Aorta (tissue), 5 donors: ENCODE data around the gene NDUFAF3. TPM values are rescaled to one million over a fixed set of nuclear protein-coding genes. Genes with fewer than 3 reads are reported as not detected.
A peak's percentile ranks its signal among the peaks of the same experiment; 100 is the strongest.

Experiments used
- ATAC-seq: fragments of 200-7000 bp; cut with Tn5 transposase; one replicate; pipeline ENCODE4 v1.9.1; 2022; ENCODE audit warnings: moderate library complexity; ENCODE audit not compliant: low FRiP score
- DNase-seq, 2 donors: peaks; one replicate each; pipeline ENCODE4 v3.0.0-alpha.2; 2020
- H3K27ac ChIP-seq, 2 donors: one replicate each; pipeline ENCODE4 v1.5.1; 2013; ENCODE audit warnings: low read length in 2 of 2, mild to moderate bottlenecking in 2 of 2, moderate library complexity in 2 of 2, control low read depth in 1 of 2, inconsistent platforms in 1 of 2, low read depth in 1 of 2
- H3K27me3 ChIP-seq, 2 donors: one replicate each; pipeline ENCODE4 v1.6.1; 2013; ENCODE audit warnings: control low read depth in 1 of 2, low read length in 1 of 2, mild to moderate bottlenecking in 1 of 2, moderate library complexity in 1 of 2; ENCODE audit not compliant: insufficient read depth in 2 of 2, control insufficient read depth in 1 of 2
- H3K36me3 ChIP-seq, 2 donors: one replicate each; pipeline ENCODE4 v1.6.1; 2013; ENCODE audit warnings: control low read depth in 1 of 2, low read length in 1 of 2, mild to moderate bottlenecking in 1 of 2; ENCODE audit not compliant: insufficient read depth in 2 of 2, control insufficient read depth in 1 of 2
- H3K4me1 ChIP-seq, 2 donors: one replicate each; pipeline ENCODE4 v1.6.1; 2013; ENCODE audit warnings: low read length in 2 of 2, control low read depth in 1 of 2, mild to moderate bottlenecking in 1 of 2, moderate library complexity in 1 of 2; ENCODE audit not compliant: insufficient read depth in 2 of 2, control insufficient read depth in 1 of 2
- H3K4me3 ChIP-seq, 2 donors: one replicate each; pipeline ENCODE4 v1.5.1; 2013; ENCODE audit warnings: low read length in 2 of 2, control low read depth in 1 of 2, mild to moderate bottlenecking in 1 of 2
- H3K9me3 ChIP-seq: one replicate; pipeline ENCODE4 v1.6.1; 2013; ENCODE audit warnings: mild to moderate bottlenecking, low read length; ENCODE audit not compliant: control insufficient read depth
- WGBS, 2 donors: extraction: QIAGEN DNeasy Blood & Tissue Kit; methylation state at CpG; one replicate each; pipeline ENCODE4 v1.1.7; 2013; 5-methylcytosine and 5-hydroxymethylcytosine counted together
- intact Hi-C, 2 donors: fragments of 100-400 bp; cut with DNase I; formaldehyde crosslinking; loops; one replicate each; pipeline versions ENCODE4 v1.14.2 to v1.15.0; 2022
- long read RNA-seq, 2 donors: library from polyadenylated mRNA; unstranded; transcript quantifications; one replicate each; pipeline ENCODE4 v2.0.0, GENCODE V29; 2020 to 2021
- polyA plus RNA-seq, 2 donors: library from polyadenylated mRNA; stranded (reverse); fragments of 200-250 nt; gene quantifications; one replicate each; pipeline ENCODE4 v1.2.3, GENCODE V29; 2013
- total RNA-seq, 2 donors: library from RNA; stranded (reverse); fragmentation: NEBNext Ultra II Directional; extraction: Animal tissue kit (Norgen Biotek cat#: 25700); gene quantifications; one replicate each; pipeline ENCODE4 v1.2.1, GENCODE V29; 2021
- donor health status: healthy with polysubstance abuse.
- donor health status: Bipolar disorder and iron deficiency.
- donor health status: DM: no; HTN: no; CAD: no.
- donor health status: DM: no; HTN: no; CAD: no.
- donor health status: DM: yes; HTN: yes; CAD: no.

The NDUFAF3 gene
- 10 to 100 TPM; 55.8 to 60.6 TPM for total RNA-seq
- 10 to 100 TPM; 72.2 to 75.1 TPM for polyA plus RNA-seq
- long read RNA-seq, donor 1, transcript NDUFAF3-202 (5 exons, 2,012 nt): major isoform, 92 of 131 reads
- long read RNA-seq, donor 1, partial matches to known transcripts: 5 of 131 reads
- long read RNA-seq, donor 1, other reads (novel, unspliced or antisense): 30 of 131 reads
- long read RNA-seq, donor 2, transcript NDUFAF3-202 (5 exons, 2,012 nt): major isoform, 56 of 64 reads
- long read RNA-seq, donor 2, partial matches to known transcripts: 1 of 64 reads
- long read RNA-seq, donor 2, other reads (novel, unspliced or antisense): 6 of 64 reads

DNA sequence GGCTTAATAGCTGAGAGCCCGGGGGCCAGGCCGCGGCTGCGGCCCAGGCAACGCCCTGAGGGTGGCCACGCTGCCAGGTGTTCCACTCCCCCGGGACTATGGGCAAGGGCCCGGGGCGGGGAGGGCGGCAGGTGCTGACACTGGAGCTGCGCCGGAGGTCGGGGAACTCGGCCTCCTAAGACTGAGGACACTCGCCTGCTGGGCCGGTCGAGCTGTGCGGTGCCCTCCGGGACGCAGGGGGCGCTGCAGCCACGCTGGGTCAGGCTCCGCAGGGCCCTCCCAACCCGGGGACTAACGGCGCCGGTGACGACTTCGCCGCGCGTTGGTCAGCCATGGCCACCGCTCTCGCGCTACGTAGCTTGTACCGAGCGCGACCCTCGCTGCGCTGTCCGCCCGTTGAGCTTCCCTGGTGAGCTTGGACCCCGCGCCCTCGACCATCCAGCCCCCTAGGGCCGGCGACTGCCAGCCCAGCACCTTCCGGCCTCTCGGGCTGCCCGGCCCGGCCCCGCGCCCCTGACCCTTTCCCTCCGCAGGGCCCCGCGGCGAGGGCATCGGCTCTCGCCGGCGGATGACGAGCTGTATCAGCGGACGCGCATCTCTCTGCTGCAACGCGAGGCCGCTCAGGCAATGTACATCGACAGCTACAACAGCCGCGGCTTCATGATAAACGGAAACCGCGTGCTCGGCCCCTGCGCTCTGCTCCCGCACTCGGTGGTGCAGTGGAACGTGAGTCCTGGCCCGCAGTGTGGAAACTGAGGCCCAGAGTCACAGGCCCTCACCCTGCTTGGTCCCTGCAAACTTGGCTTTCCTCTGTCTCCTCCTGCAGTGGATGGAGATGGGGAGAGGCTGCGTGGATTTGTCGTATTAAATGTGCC is at the start of gene NDUFAF3:
TSS of gene NDUFAF3 (plus strand) at position 309 of the 875 bp plus-strand sequence. CDS start at position 333, 24 bp downstream.
- intact Hi-C loops: loop anchor here in 1 of 2 donors (5.0 kb wide), 1 partner anchor 35 kb away; no protein-coding TSS in a partner anchor
- DNase-seq (peak; percentile 96 to 98), ATAC-seq (peak; percentile 94)
- H3K36me3 ChIP-seq: peaks cover 0 to 5% of the 10 kb centered on the region in 2 donors
- no peaks in the 10 kb centered on the region for H3K4me1 ChIP-seq
- H3K4me3 ChIP-seq: peak within 1 kb of the TSS; percentile 85 to 88
- H3K27me3 ChIP-seq: peaks cover 0 to 1% of the 10 kb centered on the region in 2 donors
- 0 to 1% methylated on average over 83 of the region's 83 CpGs for WGBS, 2 donors
- peak within 1 kb of the TSS; percentile 94 to 97 for H3K27ac ChIP-seq
- no peaks in the 10 kb centered on the region for H3K9me3 ChIP-seq

DNA sequence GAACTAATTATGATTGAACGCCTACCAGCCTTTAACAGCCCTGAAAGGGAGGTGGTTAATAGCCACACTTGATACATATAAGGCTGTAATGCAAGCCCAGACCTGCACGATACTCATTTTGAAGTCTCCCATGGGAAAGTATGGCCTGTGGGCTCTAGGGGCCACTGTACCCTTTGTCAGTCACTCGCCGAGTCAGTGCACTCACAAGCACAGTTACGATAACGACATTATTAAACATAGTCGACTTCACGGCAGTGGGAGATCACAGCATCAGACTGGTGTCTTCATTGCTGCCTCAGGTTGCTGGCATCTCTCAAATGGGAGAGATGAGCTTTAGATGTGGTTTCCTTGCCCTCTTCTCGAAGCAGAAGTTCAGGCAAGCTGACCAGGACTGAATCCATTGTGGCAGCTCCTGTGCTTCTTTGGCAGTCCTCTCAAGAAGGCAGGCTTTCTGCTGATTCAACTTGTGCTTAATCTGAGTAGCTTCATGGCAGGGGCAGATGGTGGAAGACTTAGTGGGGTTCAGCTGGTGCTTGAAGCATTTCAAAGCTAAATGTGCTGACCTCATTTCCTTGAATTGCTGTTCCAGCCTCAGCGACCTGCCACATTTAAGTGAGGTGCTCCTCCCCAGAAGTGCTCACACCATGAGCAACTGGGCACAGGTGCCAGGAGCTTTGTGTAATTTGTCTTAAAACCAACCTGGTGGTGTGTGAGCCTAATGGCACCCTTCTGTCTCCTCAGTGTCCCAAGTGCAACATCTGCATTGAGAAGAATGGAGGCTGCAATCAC is 47.7 kb upstream of the NDUFAF3 start:
- DNase-seq (peak in 1 of 2 donors; percentile 14), ATAC-seq (no peak)
- H3K36me3 ChIP-seq: peaks cover 9 to 18% of the 10 kb centered on the region in 2 donors
- no peaks in the 10 kb centered on the region for H3K27me3 ChIP-seq
- intact Hi-C loops: no loop called here
- H3K27ac ChIP-seq: no peak overlapping the region
- no peaks in the 10 kb centered on the region for H3K9me3 ChIP-seq
- 91 to 92% methylated on average over 10 of the region's 10 CpGs for WGBS, 2 donors
- H3K4me3 ChIP-seq: no peak overlapping the region
- no peaks in the 10 kb centered on the region for H3K4me1 ChIP-seq

DNA sequence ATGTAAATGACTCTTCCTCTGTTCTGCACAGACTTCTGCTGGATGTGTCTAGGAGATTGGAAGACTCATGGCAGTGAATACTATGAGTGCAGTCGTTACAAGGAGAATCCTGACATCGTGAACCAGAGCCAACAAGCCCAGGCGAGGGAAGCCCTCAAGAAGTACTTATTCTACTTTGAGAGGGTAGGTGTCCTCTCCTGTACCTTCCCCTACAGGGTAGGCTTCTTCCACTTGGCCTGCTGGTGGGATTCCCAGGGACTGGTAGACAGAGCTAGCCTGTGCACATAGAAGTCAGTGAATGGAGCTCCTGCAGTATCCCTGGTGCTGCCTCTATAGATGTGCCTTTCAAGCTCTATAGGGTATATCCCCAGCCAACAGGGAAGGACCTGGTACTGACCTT is 42.5 kb upstream of the NDUFAF3 start:
- Histone ChIP-seq H3K4me3 (no peak overlapping the region), H3K36me3 (peaks cover 3 to 19% of the 10 kb centered on the region in 2 donors), H3K27me3 (no peaks in the 10 kb centered on the region), H3K4me1 (no peaks in the 10 kb centered on the region), H3K9me3 (no peaks in the 10 kb centered on the region), H3K27ac (no peak overlapping the region)
- DNase-seq (peak in 1 of 2 donors; percentile 58), ATAC-seq (no peak)
- intact Hi-C loops: no loop called here
- 92% methylated on average over 3 of the region's 3 CpGs for WGBS, 2 donors

DNA sequence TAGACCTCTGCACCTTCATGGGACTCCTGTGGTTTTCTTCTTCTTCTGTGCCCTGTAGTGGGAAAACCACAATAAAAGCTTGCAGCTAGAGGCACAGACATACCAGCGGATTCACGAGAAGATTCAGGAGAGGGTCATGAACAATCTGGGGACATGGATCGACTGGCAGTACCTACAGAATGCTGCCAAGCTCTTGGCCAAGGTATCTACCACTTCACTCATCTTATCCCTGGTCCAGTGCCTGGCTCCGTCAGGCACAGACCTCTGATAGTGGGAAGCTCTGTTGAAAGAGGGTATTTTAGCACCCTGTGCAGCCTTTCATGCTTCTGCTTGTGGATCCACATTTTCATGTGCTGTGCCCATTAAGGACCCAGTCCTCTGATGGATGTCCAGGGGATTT is 41.6 kb upstream of the NDUFAF3 start:
- ATAC-seq: no peak
- no peaks in the 10 kb centered on the region for H3K9me3 ChIP-seq
- no peaks in the 10 kb centered on the region for H3K27me3 ChIP-seq
- intact Hi-C loops: no loop called here
- no peaks in the 10 kb centered on the region for H3K4me1 ChIP-seq
- 93 to 95% methylated on average over 4 of the region's 4 CpGs for WGBS, 2 donors
- no peak overlapping the region for H3K4me3 ChIP-seq
- H3K27ac ChIP-seq: no peak overlapping the region
- peak in 1 of 2 donors; percentile 34 for DNase-seq
- peaks cover 3 to 16% of the 10 kb centered on the region in 2 donors for H3K36me3 ChIP-seq

GRCh38 chr3:48982016-48982415 is 39.9 kb upstream of the NDUFAF3 start:
- ATAC-seq (no peak), DNase-seq (no peak)
- Histone ChIP-seq H3K4me1 (no peaks in the 10 kb centered on the region), H3K4me3 (no peak overlapping the region), H3K27me3 (no peaks in the 10 kb centered on the region), H3K36me3 (peaks cover 6 to 15% of the 10 kb centered on the region in 2 donors), H3K9me3 (no peaks in the 10 kb centered on the region), H3K27ac (no peak overlapping the region)
- intact Hi-C loops: no loop called here

DNA sequence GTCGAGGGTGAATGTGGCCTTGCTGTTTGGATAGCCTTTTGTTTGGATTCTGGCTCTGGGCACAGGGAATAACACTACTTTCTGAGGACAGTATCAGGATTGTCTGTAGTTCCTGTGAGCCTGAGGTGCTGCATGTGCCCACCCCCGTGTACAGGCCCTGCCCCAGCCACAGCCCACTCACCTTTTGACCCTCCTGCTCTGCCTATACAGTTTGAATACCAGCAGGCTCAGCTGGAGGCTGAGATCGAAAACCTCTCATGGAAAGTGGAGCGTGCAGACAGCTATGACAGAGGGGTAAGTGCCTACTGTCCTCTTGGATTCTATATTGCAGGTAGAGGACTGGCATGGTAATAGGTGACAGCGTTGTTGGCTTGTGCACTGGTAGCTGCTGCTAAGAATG is 39.2 kb upstream of the NDUFAF3 start:
- ATAC-seq (no peak), DNase-seq (peak in 1 of 2 donors; percentile 21)
- H3K9me3 ChIP-seq: no peaks in the 10 kb centered on the region
- H3K4me1 ChIP-seq: no peaks in the 10 kb centered on the region
- H3K27ac ChIP-seq: no peak overlapping the region
- WGBS, 2 donors: 71 to 74% methylated on average over 5 of the region's 5 CpGs
- H3K36me3 ChIP-seq: peaks cover 6 to 15% of the 10 kb centered on the region in 2 donors
- H3K27me3 ChIP-seq: no peaks in the 10 kb centered on the region
- intact Hi-C loops: no loop called here
- H3K4me3 ChIP-seq: no peak overlapping the region

- Histone ChIP-seq H3K4me3 (no peak overlapping the region), H3K4me1 (no peaks in the 10 kb centered on the region), H3K36me3 (peaks cover 6 to 15% of the 10 kb centered on the region in 2 donors), H3K27ac (no peak overlapping the region), H3K27me3 (no peaks in the 10 kb centered on the region), H3K9me3 (no peaks in the 10 kb centered on the region)
- DNase-seq (peak in 1 of 2 donors; percentile 61), ATAC-seq (no peak)
- intact Hi-C loops: no loop called here
- 94 to 96% methylated on average over 4 of the region's 4 CpGs for WGBS, 2 donors
These were observed 38.8 kb upstream of the NDUFAF3 start for GRCh38 chr3:48983096-48983495.

DNA sequence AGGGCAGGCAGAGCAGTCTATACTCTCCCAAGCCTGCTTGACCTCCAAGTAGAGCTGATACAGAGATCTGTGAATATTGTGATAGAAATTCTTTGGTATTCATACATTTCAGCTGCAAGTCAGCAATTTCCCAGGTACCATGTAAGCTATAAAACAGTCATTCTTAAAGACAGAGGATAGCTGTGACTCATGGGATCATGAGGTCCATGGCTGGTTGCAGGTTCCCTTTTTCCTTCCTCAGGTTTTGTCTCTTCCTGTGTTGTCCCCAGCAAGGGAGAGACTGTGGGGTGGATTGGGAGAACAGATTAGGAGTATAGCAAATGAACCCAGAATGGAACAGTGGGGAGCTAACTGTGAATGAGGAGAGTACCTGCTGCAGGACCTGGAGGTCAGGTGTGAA is 37.3 kb upstream of the NDUFAF3 start:
- Histone ChIP-seq H3K27me3 (no peaks in the 10 kb centered on the region), H3K4me1 (no peaks in the 10 kb centered on the region), H3K27ac (no peak overlapping the region), H3K36me3 (peaks cover 3 to 12% of the 10 kb centered on the region in 2 donors), H3K4me3 (no peak overlapping the region), H3K9me3 (no peaks in the 10 kb centered on the region)
- intact Hi-C loops: loop anchor here in 1 of 2 donors (5.0 kb wide), 1 partner anchor 38 kb away; the partner anchor contains the start of gene NDUFAF3
- DNase-seq (peak in 1 of 2 donors; percentile 5), ATAC-seq (no peak)
